Dendritic cell treated with granulocyte-macrophage colony-stimulating factor and Interleukin-4, amounts not matched to agents 40 ng/mL and 50 ng/mL, for 4 days (primary cell): ENCODE measurements around the gene NOP14.
"Not testable (repeated sequence)": the region's sequence is repeated elsewhere in the genome, so short reads cannot be mapped to it uniquely, and the experiment has no call there.

Source experiments
- H3K27ac Mint-ChIP-seq: one replicate; pipeline ENCODE4 v1.8.0; 2022; ENCODE audit warnings: mild to moderate bottlenecking, mixed read lengths
- H3K27me3 Mint-ChIP-seq: one replicate; pipeline ENCODE4 v1.8.0; 2022; ENCODE audit warnings: mild to moderate bottlenecking, mixed read lengths
- H3K36me3 Mint-ChIP-seq: one replicate; pipeline ENCODE4 v1.8.0; 2022; ENCODE audit warnings: low read depth, mixed read lengths
- H3K4me1 Mint-ChIP-seq: one replicate; pipeline ENCODE4 v1.8.0; 2022; ENCODE audit warnings: low read depth, mixed read lengths
- H3K4me3 Mint-ChIP-seq: one replicate; pipeline ENCODE4 v1.8.0; 2022; ENCODE audit warnings: mild to moderate bottlenecking, moderate library complexity, mixed read lengths
- H3K9me3 Mint-ChIP-seq: one replicate; pipeline ENCODE4 v1.8.0; 2022; ENCODE audit warnings: mixed read lengths
- intact Hi-C: fragments of 100-400 bp; cut with micrococcal nuclease; formaldehyde crosslinking; loops from one replicate; pipeline ENCODE4 v1.15.0; 2022

NOP14 gene

GRCh38 chr4:2963175-2963965 lies at the start of gene NOP14, which contains the start of gene GRK4:
Gene NOP14 (minus strand): TSS chr4:2963406. CDS start chr4:2963319, 87 bp downstream.
Gene GRK4 (plus strand): TSS chr4:2963571. CDS start chr4:2964071, 500 bp downstream.
- Mint-ChIP-seq H3K27me3 (peaks cover 4% of the 10 kb centered on the region), H3K9me3 (no peaks in the 10 kb centered on the region), H3K27ac (peak within 1 kb of the TSS; percentile 94), H3K4me3 (peak within 1 kb of the TSS; percentile 93), H3K36me3 (peaks cover 28% of the 10 kb centered on the region), H3K4me1 (peaks cover 39% of the 10 kb centered on the region)
- intact Hi-C loops, result loop anchor here (1.0 to 10.0 kb wide), 2 partner anchors 29 to 111 kb away; partner anchors contain the start of genes HTT and HTT-AS

DNA sequence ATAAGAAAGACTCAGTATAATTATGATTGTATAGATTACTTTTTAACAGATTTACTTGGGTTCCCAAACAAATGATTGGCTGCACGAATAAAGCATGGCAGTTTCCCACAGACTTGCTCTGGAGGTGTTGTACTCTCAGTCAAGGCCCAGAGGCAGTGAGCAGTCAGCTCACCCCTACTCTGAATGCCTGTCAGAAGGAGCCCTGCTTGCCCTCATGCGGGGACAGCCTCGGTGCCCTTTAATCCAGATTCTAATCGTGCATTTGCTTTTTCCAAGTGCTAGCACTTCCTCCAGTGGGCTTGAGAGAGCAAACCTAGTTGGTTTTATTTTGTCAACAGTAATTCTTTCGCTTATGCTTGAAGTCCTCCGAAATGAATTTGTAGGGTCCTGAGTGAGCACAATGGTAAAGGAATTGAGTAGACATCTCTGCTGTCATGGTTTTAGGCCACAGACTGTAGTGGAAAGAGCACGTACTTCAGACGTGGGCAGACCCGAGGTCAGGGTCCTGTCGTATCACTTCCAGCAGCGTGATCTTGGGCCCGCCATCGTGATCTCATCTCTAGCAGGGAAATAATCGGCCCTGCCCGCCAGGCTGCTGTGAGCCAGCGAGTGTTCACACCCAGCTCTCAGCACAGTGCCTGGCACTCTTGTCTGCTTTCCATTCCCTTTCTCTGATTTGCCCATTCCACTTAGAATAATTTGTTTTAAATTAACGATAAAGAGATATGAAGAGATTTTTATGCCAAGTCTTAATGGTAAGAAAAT lies 48.4 kb upstream of the NOP14 start:
- Mint-ChIP-seq H3K27ac (no peak overlapping the region), H3K27me3 (no peaks in the 10 kb centered on the region), H3K36me3 (no peaks in the 10 kb centered on the region), H3K9me3 (no peaks in the 10 kb centered on the region), H3K4me1 (no peaks in the 10 kb centered on the region), H3K4me3 (no peak overlapping the region)
- intact Hi-C loops, result no loop called here

DNA sequence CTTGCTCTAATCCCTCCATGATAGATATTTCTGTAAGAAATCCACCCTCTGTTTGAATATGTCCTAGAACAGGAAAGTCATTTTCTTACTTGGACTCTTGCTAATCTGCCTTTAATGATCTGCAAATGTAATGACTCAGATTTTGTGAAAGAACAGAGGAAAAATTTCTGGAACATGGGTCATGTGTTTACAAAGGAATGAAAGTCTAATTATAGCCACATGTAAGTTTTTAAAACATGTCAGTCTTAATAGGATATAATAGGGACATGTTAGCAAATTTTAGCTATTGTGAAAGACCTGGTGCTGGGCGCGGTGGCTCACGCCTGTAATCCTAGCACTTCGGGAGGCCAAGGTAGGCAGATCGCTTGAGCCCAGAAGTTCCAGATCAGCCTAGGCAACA lies 47.8 kb upstream of the NOP14 start:
- H3K27ac Mint-ChIP-seq, result no peak overlapping the region
- intact Hi-C loops, result no loop called here

DNA sequence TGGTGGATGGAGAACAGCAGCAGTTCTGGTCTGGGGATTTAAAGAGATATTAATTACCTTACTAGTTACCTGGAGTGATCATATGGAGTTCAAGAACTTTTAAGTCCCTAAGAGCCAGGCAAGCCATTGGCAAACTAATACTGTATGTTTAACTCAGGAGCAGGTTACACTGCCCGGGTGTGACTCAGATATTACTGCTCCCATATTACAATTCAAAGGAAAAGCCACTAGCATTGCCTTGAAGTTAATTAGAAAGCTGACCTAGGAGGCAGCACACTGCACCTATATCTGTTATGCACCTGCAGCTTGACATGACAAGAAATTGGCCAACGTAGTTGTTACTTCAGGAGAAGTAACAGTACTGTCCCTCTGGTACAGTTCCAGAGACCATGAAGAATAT lies 47.4 kb upstream of the NOP14 start:
- intact Hi-C loops, result no loop called here
- H3K4me3 Mint-ChIP-seq, result no peak overlapping the region
- no peaks in the 10 kb centered on the region for H3K9me3 Mint-ChIP-seq
- no peak overlapping the region for H3K27ac Mint-ChIP-seq
- no peaks in the 10 kb centered on the region for H3K4me1 Mint-ChIP-seq
- no peaks in the 10 kb centered on the region for H3K36me3 Mint-ChIP-seq
- no peaks in the 10 kb centered on the region for H3K27me3 Mint-ChIP-seq

More for the DNA sequence above, 47.8 kb upstream of the NOP14 start:
- Mint-ChIP-seq H3K27me3 (no peaks in the 10 kb centered on the region), H3K36me3 (no peaks in the 10 kb centered on the region), H3K9me3 (no peaks in the 10 kb centered on the region), H3K4me1 (no peaks in the 10 kb centered on the region), H3K4me3 (no peak overlapping the region)

- Mint-ChIP-seq H3K4me3 (no peak overlapping the region), H3K27ac (no peak overlapping the region), H3K36me3 (no peaks in the 10 kb centered on the region), H3K27me3 (no peaks in the 10 kb centered on the region), H3K9me3 (no peaks in the 10 kb centered on the region), H3K4me1 (no peaks in the 10 kb centered on the region)
- intact Hi-C loops, result no loop called here
Observed at GRCh38 chr4:3009422-3009821, 46.2 kb upstream of the NOP14 start.

- Mint-ChIP-seq H3K4me3 (no peak overlapping the region), H3K9me3 (no peaks in the 10 kb centered on the region), H3K4me1 (no peaks in the 10 kb centered on the region), H3K27me3 (peaks cover 2% of the 10 kb centered on the region), H3K27ac (no peak overlapping the region), H3K36me3 (no peaks in the 10 kb centered on the region)
- intact Hi-C loops, result no loop called here
Observed at GRCh38 chr4:3007724-3008123, 44.5 kb upstream of the NOP14 start.

DNA sequence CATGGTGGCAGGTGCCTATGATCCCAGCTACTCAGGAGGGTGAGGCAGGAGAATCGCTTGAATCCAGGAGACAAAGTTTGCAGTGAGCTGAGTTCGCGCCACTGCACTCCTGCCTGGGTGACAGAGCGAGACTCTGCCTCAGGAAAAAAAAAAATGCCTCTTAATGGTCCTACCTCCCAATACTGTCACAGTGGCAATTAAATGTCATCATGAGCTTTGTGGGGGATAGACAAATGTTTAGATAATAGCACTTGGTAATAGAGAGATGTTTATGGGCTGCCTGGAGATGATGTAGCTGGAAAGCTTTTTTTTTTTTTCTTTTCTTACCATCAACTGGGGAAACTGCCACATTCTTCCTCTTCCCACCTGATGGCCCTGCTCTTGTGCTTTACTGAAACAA lies 33.2 kb upstream of the NOP14 start:
- no peak overlapping the region for H3K27ac Mint-ChIP-seq
- no peaks in the 10 kb centered on the region for H3K4me1 Mint-ChIP-seq
- no peaks in the 10 kb centered on the region for H3K27me3 Mint-ChIP-seq
- H3K9me3 Mint-ChIP-seq, result no peaks in the 10 kb centered on the region
- intact Hi-C loops, result no loop called here
- no peaks in the 10 kb centered on the region for H3K36me3 Mint-ChIP-seq
- no peak overlapping the region for H3K4me3 Mint-ChIP-seq

DNA sequence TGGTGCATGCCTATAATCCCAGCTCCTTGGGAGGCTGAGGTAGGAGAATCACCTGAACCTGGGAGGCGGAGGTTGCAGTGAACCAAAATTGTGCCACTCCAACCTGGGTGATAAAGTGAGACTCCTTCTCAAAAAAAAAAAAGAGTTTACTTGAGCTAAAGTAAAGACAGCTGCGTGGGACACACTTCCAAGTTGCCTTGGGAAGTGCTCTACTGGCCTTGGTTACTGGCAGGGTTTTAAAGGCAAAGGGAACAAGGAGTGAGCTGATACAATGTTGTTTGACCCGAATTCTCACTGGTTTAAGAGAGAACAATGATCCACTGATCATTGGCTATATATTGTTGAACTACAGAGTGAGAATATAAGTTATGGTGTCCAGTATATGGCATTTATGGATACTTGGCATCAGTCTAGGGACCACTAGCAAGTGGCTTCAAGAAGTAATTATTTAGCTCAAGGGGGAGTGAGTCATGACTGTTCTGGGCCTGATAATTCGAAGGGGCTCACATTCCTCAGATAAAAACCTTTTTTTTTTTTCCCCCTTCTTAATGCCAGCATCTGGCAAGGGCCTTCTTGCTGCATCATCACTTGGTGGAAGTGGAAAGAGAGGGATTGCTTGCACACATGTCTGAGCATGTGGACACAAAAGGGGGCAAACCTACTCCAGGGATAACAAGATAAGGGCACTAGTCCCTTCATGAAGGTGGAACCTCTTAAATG lies 32.5 kb upstream of the NOP14 start:
- H3K36me3 Mint-ChIP-seq, result no peaks in the 10 kb centered on the region
- no peak overlapping the region for H3K4me3 Mint-ChIP-seq
- H3K27ac Mint-ChIP-seq, result no peak overlapping the region
- H3K9me3 Mint-ChIP-seq, result no peaks in the 10 kb centered on the region
- intact Hi-C loops, result no loop called here
- no peaks in the 10 kb centered on the region for H3K4me1 Mint-ChIP-seq
- no peaks in the 10 kb centered on the region for H3K27me3 Mint-ChIP-seq

DNA sequence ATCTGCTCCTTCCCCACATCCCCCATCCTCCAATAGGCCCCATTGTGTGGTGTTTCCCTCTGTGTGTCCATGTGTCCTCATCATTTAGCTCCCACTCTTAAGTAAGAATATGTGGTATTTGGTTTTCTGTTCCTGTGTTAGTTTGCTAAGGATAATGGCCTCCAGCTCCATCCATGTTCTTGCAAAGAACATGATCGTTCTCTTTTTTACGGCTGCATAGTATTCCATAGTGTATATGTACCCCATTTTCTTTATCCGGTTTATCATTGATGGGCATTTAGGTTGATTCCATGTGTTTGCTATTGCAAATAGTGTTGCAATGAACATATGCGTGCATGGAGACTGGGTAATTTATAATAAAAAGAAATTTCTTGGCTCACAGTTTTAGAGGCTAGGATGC lies 31.7 kb upstream of the NOP14 start:
- no peaks in the 10 kb centered on the region for H3K27me3 Mint-ChIP-seq

DNA sequence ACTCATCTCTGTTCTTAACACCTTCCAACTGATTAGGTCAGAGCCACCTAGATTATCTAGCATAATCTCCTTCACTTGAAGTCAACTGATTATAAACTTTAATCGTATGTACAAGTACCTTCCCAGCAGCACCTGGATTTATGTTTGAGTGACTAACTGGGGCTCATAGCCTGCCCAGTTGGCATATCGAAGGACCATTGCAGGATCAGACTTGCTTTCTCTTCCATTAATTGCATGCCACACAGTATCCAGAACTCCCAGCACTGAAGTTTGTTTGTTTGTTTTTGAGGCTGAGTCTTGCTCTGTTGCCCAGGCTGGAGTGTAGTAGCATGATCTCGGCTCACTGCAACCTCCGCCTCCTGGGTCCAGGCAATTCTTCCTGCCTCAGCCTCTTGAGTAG lies 28.0 kb upstream of the NOP14 start:
- H3K9me3 Mint-ChIP-seq, result no peaks in the 10 kb centered on the region
- no peaks in the 10 kb centered on the region for H3K4me1 Mint-ChIP-seq
- no peaks in the 10 kb centered on the region for H3K36me3 Mint-ChIP-seq
- peaks cover 1% of the 10 kb centered on the region for H3K27me3 Mint-ChIP-seq
- no peak overlapping the region for H3K4me3 Mint-ChIP-seq
- H3K27ac Mint-ChIP-seq, result no peak overlapping the region
- intact Hi-C loops, result no loop called here

More for the DNA sequence above, 31.7 kb upstream of the NOP14 start:
- Mint-ChIP-seq H3K27ac (no peak overlapping the region), H3K9me3 (no peaks in the 10 kb centered on the region), H3K4me1 (no peaks in the 10 kb centered on the region), H3K4me3 (no peak overlapping the region), H3K36me3 (no peaks in the 10 kb centered on the region)
- intact Hi-C loops, result no loop called here

DNA sequence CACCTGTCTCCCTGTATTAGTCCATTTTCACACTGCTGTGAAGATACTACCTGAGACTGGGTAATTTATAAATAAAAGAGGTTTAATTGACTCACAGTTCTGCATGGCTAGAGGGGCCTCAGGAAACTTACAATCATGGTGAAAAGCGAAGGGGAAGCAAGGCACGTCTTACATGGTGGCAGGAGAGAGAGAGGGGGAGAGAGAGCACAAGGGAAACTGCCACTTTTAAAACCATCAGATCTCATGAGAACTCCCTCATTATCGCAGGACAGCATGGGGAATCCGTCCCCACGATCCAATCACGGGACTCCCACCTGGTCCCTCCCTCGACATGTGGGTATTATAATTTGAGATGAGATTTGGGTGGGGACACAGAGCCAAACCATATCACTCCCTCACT lies 20.5 kb upstream of the NOP14 start:
- intact Hi-C loops, H3K4me1 Mint-ChIP-seq, H3K4me3 Mint-ChIP-seq, H3K27ac Mint-ChIP-seq, H3K36me3 Mint-ChIP-seq: not testable (repeated sequence)
- Mint-ChIP-seq H3K27me3 (peaks cover 11% of the 10 kb centered on the region), H3K9me3 (peaks cover 34% of the 10 kb centered on the region)

DNA sequence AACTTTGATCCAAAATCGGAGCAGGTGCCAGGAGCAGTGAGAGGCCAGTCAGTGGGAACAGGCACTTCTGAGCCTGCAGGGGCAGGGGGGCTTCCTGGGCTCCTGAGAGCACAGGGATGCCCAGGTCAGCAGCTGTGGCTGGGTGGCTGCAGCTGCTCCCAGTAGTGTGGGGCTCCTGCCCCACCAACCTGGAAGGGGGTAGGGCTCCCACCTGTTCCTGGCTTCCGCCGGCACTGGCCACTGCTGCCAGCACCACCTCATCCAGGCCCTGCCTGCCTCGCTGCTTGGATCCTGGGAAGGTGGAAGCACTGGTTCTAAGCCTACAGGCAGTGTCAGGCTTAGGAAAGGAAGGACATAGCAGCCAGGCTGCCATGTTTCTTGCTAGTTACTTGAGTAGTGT lies 18.8 kb upstream of the NOP14 start:
- Mint-ChIP-seq H3K9me3 (peaks cover 34% of the 10 kb centered on the region), H3K4me1 (peaks cover 5% of the 10 kb centered on the region), H3K36me3 (no peaks in the 10 kb centered on the region), H3K4me3 (no peak overlapping the region), H3K27ac (no peak overlapping the region), H3K27me3 (peaks cover 11% of the 10 kb centered on the region)
- intact Hi-C loops, result no loop called here

GRCh38 chr4:2981256-2981819 lies 18.1 kb upstream of the NOP14 start:
- peaks cover 11% of the 10 kb centered on the region for H3K27me3 Mint-ChIP-seq
- H3K36me3 Mint-ChIP-seq, result no peaks in the 10 kb centered on the region
- intact Hi-C loops, result no loop called here
- H3K4me1 Mint-ChIP-seq, result peaks cover 5% of the 10 kb centered on the region
- peaks cover 34% of the 10 kb centered on the region for H3K9me3 Mint-ChIP-seq
- no peak overlapping the region for H3K4me3 Mint-ChIP-seq
- H3K27ac Mint-ChIP-seq, result no peak overlapping the region
